ENCODE data around the gene POLR1A.
A peak's percentile ranks its signal among the peaks of the same experiment; 100 is the strongest.

POLR1A gene

DNA sequence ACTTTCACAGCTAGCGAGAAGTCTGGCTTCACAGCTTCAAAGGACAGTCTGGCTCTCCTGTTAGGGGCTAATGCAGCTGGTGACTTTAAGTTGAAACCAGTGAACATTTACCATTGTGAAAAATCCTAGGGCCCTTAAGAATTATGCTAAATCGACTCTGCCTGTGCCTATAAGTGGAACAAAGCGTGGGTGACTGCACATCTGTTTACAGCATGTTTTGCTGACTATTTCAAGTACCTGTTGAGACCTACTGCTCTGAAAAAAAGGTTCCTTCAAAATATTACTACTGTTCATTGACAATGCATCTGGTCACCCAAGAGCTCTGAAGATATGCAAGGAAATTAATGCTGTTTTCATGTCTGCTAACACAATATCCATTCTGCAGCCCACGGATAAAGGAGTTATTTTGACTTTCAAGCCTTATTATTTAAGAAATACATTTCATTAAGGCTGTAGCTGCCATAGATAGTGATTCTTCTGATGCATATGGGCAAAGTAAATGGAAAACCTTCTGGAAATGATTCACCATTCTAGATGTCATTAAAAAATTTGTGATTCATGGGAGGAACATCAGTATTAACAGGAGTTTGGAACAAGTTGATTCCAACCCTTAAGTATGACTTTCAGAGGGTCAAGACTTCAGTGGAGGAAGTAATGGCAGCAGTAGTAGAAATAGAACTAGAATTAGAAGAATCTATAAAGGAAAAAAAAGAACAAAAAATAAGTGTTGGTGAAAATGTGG is 48.9 kb downstream of the POLR1A start:
- no peak for DNase-seq

DNA sequence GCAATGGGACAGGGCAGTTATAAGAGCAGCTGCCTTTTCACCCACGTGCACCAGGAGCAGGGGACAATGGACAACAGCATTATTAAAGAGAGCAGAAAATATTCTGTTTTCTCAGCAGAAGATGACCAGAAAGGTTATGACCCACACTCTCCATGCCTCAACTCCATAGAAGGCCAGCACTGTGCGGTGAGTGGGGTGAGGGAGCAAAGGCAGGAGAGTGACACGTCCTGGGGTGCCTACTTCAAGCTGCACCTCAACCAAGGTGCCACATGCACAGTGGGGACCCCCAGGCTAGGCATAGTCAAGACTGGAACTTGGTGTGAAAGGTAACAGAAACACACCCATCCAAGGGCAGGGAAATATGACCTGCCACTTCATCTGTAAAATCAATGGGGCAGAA is 50.4 kb downstream of the POLR1A start:
- no peak for DNase-seq

DNA sequence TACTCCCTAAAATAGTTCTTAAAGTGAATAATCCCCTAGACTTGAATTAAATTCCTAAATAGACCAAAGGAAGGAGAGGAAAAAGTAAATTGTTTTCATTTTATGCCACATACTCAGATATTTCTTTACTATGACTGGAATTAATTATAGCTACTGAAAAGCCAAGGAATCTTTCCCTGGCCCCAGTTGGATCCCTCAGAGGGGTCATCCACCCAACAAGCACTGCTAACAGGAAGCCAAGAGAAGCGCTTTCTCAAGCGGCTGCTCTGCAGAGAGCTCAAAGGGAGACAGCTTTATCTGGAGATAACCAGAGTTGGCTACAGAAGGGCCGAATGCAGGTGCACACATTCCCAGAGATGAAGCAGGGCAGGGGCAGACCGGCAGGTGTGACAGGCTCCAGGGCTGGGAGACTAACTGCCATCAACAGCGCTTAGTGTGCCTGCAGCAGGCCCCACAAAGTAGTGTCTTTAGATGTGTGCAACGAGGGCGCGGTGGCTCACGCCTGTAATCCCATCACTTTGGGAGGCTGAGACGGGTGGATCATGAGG is 51.1 kb downstream of the POLR1A start:
- DNase-seq = no peak

DNA sequence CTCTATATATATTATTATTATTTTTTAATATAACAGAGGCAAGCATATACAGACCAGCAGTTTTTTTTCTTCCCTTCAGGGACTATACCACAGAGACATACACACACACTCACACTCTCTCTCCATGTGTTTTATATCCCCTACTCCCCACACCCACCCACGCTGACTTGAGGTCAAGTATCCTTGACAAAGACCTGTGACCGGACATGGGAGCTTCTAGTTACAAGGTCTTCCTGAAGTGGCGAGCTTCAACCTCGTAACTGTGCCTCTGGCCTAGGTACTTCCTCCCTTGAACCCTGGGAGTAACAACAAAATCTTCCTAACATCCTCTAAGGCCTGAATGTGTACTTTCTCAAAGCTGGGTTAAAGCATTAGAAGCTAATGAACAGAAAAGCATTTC is 52.5 kb downstream of the POLR1A start:
- DNase-seq = no peak

DNA sequence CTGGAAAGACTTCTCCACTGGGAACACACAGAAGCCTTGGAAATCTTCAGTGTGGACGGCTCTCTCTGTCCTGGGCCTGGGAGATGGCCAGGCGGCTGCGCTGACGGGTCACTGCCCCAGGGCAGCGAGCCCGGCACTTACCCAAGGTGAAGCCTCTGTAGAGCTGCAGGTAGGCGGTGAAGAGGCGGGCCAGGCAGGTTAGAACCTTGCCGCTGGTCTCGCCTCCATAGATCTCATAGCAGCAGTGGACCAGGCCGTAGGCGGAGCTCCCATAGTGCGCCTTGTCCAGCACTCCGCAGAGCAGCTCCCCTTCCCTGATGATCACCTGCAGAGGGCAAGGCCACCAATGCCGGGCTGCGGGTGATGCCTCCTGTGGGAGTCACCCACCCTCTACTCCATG is 53.0 kb downstream of the POLR1A start:
- DNase-seq = no peak

DNA sequence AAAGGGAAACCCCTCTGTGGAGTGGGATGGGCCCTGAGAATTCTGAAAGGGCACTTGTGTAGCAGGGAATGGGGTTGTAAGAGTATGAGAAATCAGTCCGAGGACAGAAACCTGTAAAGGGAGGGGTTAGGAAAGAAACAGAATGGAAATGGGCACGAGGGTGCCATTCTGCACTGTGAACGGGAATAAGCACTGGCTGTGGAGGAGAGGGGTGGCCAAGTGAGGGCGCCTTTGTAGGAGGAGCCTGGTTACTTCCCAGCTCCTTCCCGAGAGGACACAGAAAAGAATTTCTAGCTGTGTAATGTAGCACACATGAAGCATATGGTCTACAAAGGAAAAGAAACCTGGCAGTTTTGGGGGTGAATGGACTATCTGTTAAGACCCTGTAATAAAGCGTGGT is 53.4 kb downstream of the POLR1A start:
- no peak for DNase-seq

DNA sequence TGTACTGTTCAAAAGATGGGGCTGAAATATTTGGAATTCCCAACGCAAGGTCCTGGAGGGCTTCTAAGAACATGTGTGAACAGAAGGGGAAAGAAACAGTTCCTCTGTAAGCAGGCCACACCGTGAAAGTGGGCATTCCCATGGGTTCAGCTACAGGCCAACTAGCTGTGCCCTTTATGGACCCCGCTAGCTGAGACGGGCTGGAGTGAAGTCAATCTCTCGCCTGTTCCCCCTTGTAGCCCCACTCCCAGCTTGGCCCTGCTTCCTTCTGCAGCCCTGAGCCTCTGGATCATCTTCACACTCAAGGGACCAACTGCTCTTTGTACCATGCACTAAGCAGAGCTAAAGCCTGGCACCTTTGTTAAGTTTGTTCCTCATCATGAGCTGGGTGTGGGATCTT is 55.4 kb downstream of the POLR1A start:
- DNase-seq = no peak

DNA sequence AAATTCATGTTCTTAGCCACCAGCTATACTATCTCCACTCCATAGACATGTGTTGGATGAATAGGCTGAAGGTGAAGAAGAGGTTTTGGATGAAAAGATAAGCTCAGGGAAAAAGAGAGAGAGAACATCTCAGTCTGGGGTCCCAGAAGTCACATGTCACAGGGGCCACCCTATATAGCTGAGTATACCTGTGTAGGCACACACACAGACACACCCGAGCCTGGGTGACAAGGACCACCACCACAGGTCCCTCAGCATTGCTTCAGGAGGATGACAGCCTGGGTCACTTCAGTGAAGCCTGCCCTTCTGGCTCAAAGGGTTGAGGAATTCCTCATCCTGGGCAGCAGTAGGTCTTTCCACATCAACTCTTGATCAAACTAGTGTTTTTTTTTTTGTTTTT is 56.2 kb downstream of the POLR1A start:
- DNase-seq = no peak

DNA sequence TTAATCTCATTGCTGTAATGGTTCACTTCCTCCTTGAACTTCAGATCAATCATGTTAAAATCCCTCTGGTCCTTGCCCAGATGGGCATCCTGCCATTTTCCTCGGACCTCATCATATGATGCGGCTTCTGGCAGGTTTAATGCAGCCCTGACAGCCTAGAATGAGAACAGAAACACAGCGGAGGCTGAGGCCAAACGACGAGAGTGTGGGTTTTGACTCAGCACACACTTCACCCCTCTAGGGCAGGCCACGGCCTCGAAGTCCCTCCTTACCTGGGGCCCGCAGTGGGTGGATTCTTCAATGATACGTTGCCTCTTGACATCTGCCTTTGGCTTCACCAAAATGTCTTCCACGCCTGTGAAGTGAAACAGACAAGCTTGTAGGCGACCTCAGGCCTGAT is 56.8 kb downstream of the POLR1A start:
- DNase-seq = no peak

DNA sequence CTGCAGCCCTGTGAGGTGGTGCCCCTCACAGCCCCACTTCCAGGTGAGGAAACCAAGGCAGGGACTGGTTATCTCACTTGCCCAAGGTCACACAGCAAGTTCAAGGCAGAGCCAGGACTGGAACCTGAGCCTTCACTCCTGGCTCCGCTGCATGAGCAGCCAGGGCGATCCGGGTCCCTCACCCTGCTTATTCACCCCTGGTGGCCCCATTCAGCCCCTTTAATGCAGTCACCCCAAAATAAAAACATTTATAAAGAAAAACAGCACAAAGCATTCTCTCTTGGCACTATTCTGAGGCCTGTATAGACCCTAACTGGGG is 57.3 kb downstream of the POLR1A start:
- DNase-seq = no peak

DNA sequence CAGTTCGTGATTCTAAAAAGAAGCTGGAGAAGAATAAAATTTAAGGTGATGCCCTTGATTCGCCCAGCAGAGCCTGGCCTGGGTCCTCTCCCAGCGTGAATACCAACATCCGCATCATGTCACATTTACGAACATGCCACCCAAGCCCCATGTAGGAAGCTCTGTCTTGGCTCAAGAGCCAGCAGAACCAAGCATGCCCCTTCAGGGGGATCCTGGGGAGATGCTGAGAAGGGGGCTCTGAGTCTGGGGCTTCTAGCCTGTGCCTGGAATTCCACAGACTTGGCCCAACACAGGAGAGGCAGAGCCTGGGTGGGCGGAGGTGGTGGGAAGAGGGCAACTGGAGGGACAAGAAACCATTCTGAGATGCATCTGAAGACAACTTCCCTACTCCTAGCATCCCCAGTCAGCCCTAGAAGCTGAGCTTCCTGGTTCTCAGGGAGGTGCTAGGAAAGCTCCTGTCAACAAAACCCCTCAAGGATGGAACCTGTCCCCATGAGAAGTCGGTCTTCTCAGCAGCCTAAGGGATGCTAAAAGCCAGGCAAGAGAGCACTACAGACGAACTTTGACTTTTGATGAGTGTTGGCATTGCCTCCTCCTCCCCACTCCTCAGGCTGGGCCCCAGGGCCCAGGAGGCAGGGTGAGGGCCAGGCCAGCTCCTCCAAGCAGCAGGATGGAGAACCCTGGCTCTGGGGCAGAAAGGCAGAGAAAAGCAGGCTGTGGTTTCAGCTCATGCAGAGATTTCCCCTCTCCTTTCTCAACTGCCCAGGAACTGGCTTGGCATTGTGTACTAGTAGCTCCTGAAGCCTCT is 57.9 kb downstream of the POLR1A start:
- no peak for DNase-seq

DNA sequence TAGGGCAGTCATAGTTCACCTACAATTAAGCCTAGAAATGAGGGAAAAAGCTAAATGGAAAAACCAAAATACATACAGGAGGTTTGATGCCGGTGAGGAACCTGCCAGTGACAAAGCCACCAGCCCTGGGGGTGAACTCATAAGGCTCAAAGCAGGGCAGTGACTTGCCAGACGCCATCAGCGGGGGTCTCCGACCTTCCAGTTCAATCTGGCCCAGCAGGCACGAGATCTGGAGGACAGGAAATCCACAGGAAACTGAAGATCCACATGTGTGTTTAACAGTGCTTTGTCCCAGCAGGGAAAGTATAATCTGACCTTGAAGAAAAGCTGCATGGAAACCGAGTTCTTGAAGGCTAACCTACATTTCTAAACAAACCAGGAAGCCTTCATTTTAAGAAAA is 60.1 kb downstream of the POLR1A start:
- no peak for DNase-seq

DNA sequence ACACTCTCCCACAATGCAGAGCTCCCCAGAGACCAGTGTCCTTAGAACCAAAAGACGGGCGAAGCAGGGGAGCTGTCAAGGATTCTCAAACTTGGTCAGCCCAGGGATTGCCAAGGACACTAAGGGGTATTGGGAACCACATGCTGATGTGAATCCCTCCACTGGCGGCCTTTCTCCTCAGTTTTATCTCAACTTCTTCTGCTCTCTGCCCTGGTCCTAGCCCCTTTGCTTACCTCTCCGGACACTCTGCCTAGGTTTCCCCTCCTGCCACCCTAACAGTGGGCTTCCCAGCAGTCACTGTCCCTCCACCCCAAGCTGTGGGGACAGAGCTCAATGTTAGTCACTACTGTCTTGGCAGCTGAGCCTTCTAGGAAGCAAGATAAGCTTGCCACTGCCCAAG is 61.1 kb downstream of the POLR1A start:
- DNase-seq = peak; percentile 18

DNA sequence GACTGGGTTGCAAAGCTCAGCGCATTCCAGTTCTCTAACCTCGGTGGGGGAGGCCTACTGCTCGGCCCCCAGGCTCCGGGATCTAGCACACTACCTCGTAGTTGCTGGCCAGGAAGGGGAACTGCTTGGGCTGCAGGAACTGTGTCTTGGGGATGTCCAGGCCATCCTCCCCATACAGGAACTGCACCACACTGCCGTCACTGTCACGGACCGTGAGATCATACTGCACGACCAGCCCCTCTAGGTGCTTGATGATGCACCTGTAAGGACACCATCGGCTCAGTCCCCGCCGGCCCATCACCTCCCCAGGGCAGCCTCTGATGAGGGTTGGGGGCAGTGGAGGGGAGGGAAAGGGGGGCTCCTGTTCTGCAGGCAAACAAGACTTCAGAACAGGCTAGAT is 61.6 kb downstream of the POLR1A start:
- DNase-seq = peak; percentile 18

DNA sequence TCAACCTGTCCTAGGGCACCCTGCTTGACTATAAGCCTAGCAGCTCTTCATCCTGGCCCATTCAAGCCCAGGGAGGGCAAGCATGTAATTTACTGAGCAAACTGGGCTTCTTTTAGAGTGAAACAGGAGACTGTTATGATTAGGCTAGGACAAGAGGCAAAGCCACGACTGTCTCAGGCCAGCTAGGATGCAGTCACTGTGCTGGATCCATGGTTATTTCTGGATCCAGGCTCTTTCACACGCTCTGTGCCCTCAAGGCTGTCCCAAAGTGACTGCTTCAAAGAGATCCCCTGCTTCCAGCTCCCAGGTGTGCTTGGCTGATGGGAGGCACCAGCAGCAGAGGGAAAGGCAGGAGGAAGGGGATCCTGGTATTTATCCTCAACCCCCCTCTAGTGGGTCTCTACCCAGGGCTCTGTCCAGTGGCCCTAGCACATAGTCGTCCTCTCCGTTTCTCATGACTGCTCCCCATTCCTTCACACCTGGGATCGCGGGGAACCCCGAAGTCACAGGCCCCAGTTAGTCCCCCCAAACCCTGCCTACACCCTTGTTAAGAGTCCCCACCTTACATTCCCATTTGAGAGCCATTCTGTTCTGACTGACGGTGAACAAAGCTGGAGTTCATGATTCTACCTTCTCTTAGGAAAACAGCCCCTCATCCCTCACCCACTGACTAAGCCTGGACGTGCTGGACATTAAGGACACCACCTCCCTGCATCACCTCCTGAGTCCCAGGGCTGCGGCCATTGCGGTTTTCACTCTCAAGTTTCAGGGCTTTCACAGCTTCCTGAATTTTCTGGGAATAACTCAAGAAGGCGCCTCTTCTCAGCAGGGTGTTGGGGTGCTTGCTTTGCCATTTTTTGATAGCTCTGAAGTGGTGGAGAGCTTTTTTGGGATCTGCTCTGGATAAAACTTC is 63.2 kb downstream of the POLR1A start:
- DNase-seq = peak; percentile 21

DNA sequence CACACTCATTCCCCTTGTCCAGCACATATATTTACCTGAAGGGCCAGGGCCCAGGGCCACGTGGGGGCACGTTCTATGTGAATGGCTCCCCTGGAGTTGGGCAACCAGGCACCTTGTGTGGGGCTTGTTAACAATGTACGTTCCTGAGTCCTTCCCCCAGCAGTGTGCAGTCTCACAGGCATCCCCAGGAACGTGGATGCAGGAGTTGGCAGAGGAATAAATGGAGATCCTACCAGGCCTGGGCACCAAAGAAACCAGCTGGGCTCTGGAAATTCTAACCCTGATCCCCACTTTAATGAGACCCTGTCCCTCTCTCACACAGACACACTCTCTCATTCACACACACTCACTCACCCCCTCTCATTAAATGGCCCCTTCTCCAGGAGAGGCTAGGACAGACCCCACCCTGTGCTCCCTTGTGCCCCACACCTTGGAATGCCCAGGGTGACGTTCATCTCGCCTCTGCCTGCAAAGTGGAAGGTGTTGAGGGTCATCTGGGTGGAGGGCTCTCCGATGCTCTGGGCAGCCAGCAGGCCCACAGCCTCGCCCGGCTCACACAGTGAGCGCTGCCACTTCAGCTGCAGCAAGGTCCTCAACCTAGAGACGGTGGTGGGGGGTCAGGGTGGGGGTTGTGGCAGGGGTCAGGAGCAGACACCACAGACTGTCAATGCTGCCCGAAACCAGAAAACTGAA is 65.6 kb downstream of the POLR1A start:
- no peak for DNase-seq

DNA sequence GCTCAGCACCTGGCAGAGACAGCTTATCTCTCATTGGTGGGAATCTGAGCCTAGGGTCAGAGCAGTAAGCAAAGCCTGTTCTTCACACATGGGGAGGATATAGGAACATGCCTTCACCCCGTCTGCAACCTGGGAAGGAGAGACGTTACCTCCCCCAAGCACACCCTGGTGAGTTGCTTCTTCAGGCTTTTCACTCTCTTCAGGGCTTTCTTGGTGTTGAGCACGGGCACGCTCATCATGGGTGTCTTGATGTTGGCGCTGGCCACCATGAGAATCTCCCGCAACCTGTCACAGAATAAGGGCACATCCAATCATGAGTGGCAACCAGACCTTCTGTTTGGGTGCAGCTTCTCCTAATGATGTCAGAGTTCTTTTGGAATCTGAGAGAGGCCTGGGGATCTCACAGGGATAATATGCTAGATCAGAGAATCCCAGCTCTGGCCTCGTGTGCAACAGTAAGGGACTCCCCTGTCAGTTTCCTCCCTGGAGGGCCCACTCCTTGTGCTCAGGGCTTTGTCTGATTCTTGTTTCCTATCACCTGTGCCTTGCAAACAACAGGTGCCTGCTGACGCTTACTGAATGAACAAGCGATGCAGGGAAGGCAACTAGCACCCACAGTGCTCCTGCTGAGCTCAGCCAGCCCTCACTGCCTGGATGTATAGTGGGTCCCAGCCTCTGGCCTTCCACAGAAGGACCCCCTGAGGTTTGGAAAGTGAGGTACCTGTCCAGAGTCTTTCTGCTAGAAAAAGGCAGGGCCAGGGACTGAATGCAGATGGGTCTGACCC is 66.3 kb downstream of the POLR1A start:
- no peak for DNase-seq

DNA sequence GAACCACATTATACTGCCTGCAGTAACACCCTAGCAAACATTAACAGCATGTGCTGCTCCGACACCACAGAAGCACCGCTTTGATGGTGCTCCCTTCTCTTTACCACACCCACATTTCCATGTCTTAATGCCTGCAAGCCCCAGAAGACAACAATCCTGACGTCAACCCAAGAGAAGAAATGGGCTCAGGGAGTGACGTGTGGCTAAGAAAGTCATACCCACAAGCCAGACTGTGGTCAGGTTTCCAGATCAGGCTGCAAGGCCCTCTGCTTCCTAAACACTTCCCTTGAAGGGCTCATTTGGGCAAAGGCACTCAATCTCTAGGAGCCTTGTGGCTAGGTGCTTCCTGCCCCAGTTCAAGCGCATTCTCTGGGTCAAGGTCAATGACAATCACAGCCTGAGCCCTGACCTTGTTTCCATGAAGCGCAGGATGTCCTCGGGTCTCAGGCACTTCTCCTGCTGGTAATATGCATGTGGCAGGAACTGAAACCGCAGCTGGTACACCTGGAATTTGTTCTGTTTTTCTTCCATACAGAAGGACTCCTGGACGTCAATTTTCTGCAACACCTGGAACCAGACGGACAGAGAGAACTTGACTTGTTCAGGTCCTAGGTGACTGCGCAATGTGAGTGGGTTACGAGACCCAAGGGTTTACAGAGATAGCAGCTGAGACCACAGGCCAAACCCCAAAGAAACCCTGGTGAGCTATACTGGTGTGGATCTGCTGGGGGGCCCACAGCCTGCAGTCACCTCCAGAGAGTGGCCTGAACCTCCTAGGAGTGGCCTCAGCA is 67.2 kb downstream of the POLR1A start:
- peak; percentile 77 for DNase-seq

DNA sequence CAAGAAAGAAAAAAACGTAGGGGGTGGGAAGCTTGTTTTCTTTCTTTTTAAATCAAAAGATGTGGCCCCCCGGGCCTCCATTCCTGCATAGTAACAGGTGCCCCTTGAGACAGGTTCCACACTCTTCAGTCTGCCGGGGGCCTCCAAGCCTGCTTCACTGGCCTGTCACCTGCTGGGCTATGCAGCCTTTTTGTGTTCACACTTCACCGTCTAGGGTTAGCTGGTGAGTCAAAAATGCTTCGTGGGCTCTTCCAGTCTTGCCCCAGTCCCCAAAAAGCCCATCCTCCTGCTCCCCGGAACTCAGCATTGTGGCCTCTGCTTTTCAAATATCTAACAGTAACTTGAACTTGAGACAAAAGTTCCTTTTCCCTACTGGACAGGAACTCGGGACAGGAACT is 67.9 kb downstream of the POLR1A start:
- DNase-seq = peak; percentile 47

DNA sequence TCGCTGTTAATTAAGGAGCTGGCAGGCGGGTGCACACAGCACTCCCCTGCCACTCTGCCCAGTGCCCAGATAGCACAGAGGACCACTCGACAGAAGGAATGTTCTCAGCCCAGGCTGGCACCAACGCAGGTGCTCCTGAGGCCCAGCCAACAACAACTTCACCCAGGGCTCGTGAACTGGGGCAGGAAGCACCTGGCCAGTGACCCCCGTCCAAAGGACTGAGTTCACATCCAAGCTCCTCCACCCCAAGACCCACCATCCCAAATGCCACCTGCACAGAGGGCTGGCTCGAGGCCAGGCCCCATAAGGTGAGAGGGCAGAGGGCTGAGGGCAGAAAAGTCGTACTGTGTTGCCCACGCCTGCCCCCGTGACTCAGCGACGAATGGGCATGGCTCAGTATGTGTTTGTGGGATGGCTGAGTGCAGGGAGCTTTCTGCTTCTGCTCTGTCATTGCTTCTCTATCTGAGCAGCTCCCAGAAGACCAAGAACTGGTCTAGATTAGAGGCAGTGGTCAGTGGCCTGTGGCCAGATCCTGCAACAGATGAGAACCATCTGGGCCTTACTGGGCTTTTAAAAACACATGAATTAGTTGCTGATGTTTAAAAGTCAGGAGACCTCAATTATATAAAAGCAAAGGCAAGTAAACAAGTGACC is 68.4 kb downstream of the POLR1A start:
- peak; percentile 69 for DNase-seq

Measured in stimulated activated CD8-positive, alpha-beta memory T cell treated with anti-CD3 and anti-CD28 coated beads, Interleukin-4, amount 100 ng/mL, for 48 hours (primary cell).